Vagina (tissue), 2 donors: Measurements from ENCODE around the gene ARHGAP26.

ENCODE experiments used
- CTCF ChIP-seq, 3 experiments: fragments of 450-650 bp in 2 of 3; fragments of 200-600 bp in 1 of 3; sonication (generic) in 1 of 3; IDR thresholded peaks; one replicate each; pipeline ENCODE4 v1.5.1; 2017 to 2019; ENCODE audit warnings: antibody characterized with exemption in 3 of 3, mild to moderate bottlenecking in 2 of 3, moderate library complexity in 2 of 3
- POLR2A ChIP-seq, 2 donors: fragments of 450-650 bp; IDR thresholded peaks; one replicate each; pipeline ENCODE4 v1.6.1; 2017; ENCODE audit warnings: antibody characterized with exemption in 2 of 2, mild to moderate bottlenecking in 2 of 2, moderate library complexity in 2 of 2

GRCh38 chr5:142851731-142852130, 81.6 kb downstream of the ARHGAP26 start:
- TF ChIP-seq CTCF (IDR thresholded peaks at IDR 0.05) (no peak), POLR2A (IDR thresholded peaks at IDR 0.05) (no peak)
